GM12878 (cell line): ENCODE results near the gene OR6M1. TPM values are rescaled to one million over a fixed set of nuclear protein-coding genes. Genes with fewer than 3 reads are reported as not detected.

Experiments
- ATAC-seq: fragments of 200-7000 bp; cut with Tn5 transposase; 3 replicates; pipeline ENCODE4 v1.9.1; 2020; ENCODE audit warnings: mild to moderate bottlenecking, moderate library complexity
- BruUV-seq: library from RNA; stranded (reverse); fragments of 400-500 nt; replicated peaks from 2 replicates; lab custom pipeline; 2021; lab: Mats Ljungman, UMichigan
- CTCF ChIA-PET: fragments of 300-600 bp; sonication (Branson Sonifier 250); formaldehyde crosslinking; extraction: SDS; loops from one replicate; lab custom pipeline; 2021; ENCODE audit warnings: inconsistent platforms; lab: Yijun Ruan, JAX
- POLR2A ChIA-PET: fragments of 350-600 bp; formaldehyde crosslinking; extraction: SDS; loops from one replicate; lab custom pipeline; 2021; ENCODE audit warnings: inconsistent platforms; lab: Charles Lee
- RAD21 ChIA-PET: fragments of 300-600 bp; sonication (Branson Sonifier 250); formaldehyde crosslinking; loops from one replicate; lab custom pipeline; 2023; ENCODE audit warnings: antibody characterized with exemption; ENCODE audit not compliant: unreplicated experiment; lab: Charles Lee
- SMC1A ChIA-PET: fragments of 300-600 bp; sonication (Branson Sonifier 250); formaldehyde crosslinking; loops from one replicate; lab custom pipeline; 2023; ENCODE audit not compliant: unreplicated experiment, uncharacterized antibody; lab: Charles Lee
- DNase-seq: peaks from one replicate; pipeline ENCODE4 v3.0.0-alpha.2; 2011; ENCODE audit warnings: low read depth, low spot score
- FAIRE-seq: peaks from 3 replicates; lab custom pipeline; 2011; peaks lifted over from hg19 to GRCh38; lab: Jason Lieb, UNC
- H2AFZ ChIP-seq: 2 replicates; pipeline ENCODE4 v1.6.0; 2011; ENCODE audit warnings: low read depth, low read length, control low read depth; ENCODE audit not compliant: control insufficient read depth
- H3K27ac ChIP-seq: 2 replicates; pipeline ENCODE4 v1.5.1; 2011; ENCODE audit warnings: control low read depth; ENCODE audit not compliant: control insufficient read depth, insufficient read depth
- H3K27me3 ChIP-seq, 2 experiments: replicated peaks in 1 of 2; 2 replicates each; pipeline versions ENCODE4 v1.6.0 to v1.6.1; 2011; ENCODE audit warnings: low read length in 1 of 2; ENCODE audit not compliant: control insufficient read depth in 2 of 2, insufficient read depth in 2 of 2
- H3K36me3 ChIP-seq, 2 experiments: 2 replicates each; pipeline ENCODE4 v1.5.1; 2011; ENCODE audit warnings: low read length in 1 of 2; ENCODE audit not compliant: control insufficient read depth in 2 of 2, insufficient read depth in 2 of 2
- H3K4me1 ChIP-seq: 2 replicates; pipeline ENCODE4 v1.6.1; 2011; ENCODE audit warnings: mild to moderate bottlenecking, low read length, moderate library complexity, mixed read lengths; ENCODE audit not compliant: control insufficient read depth, insufficient read depth
- H3K4me2 ChIP-seq: 2 replicates; pipeline ENCODE4 v1.6.0; 2011; ENCODE audit warnings: control low read depth; ENCODE audit not compliant: control insufficient read depth, insufficient read depth
- H3K4me3 ChIP-seq: fragments of 200-600 bp; sonication (generic); 2 replicates; pipeline ENCODE4 v1.5.1; 2016
- H3K79me2 ChIP-seq: 2 replicates; pipeline ENCODE4 v1.6.0; 2011; ENCODE audit warnings: low read length; ENCODE audit not compliant: control insufficient read depth, insufficient read depth
- H3K9ac ChIP-seq: 2 replicates; pipeline ENCODE4 v1.8.0; 2011; ENCODE audit warnings: low read length, control low read depth, mixed read lengths; ENCODE audit not compliant: control insufficient read depth, insufficient read depth
- H3K9me3 ChIP-seq: replicated peaks from 3 replicates; pipeline ENCODE4 v1.5.1; 2011; ENCODE audit warnings: mild to moderate bottlenecking, low read length; ENCODE audit not compliant: control insufficient read depth, insufficient read depth
- H4K20me1 ChIP-seq: 2 replicates; pipeline ENCODE4 v1.6.0; 2011; ENCODE audit not compliant: control insufficient read depth, insufficient read depth
- ASH2L ChIP-seq: fragments of 300-600, 200-600 bp; sonication (generic); IDR thresholded peaks from 2 replicates; pipeline ENCODE4 v1.6.1; 2017; ENCODE audit warnings: low read depth, mild to moderate bottlenecking, borderline replicate concordance
- CREB1 ChIP-seq: IDR thresholded peaks from 2 replicates; pipeline ENCODE4 v1.6.1; 2012; ENCODE audit warnings: low read depth, mild to moderate bottlenecking, inconsistent platforms
- ESRRA ChIP-seq: IDR thresholded peaks from 2 replicates; pipeline ENCODE4 v1.6.1; 2012; ENCODE audit warnings: mild to moderate bottlenecking, low read length, improper control_type of control experiment
- FOS ChIP-seq: IDR thresholded peaks from 3 replicates; pipeline ENCODE4 v1.6.1; 2011; ENCODE audit warnings: borderline replicate concordance; ENCODE audit not compliant: insufficient read length; ENCODE audit errors: extremely low read depth
- KDM1A ChIP-seq: fragments of 200-600 bp; sonication (generic); IDR thresholded peaks from 2 replicates; pipeline ENCODE4 v1.6.1; 2016; ENCODE audit warnings: borderline replicate concordance
- LARP7 ChIP-seq: fragments of 450-650 bp; IDR thresholded peaks from 2 replicates; pipeline ENCODE4 v1.6.1; 2017; ENCODE audit warnings: mild to moderate bottlenecking
- SIX5 ChIP-seq: IDR thresholded peaks from 2 replicates; pipeline ENCODE4 v1.6.1; 2011; ENCODE audit warnings: mild to moderate bottlenecking, low read depth, low read length, moderate library complexity; ENCODE audit not compliant: severe bottlenecking
- WGBS: methylation state at CpG from one replicate; pipeline ENCODE4 v1.1.6; 2016; ENCODE audit warnings: low lambda C conversion rate; ENCODE audit not compliant: insufficient replicate concordance, insufficient coverage; ENCODE audit errors: missing lambda C conversion rate; 5-methylcytosine and 5-hydroxymethylcytosine counted together
- in situ Hi-C: fragments of 300-500 bp; cut with MboI; formaldehyde crosslinking; loops from 9 replicates; pipeline ENCODE4 v1.14.3; 2018; ENCODE audit warnings: mixed read lengths
- intact Hi-C: fragments of 100-400 bp; cut with micrococcal nuclease; formaldehyde crosslinking; loops from one replicate; pipeline ENCODE4 v1.14.2; 2022; ENCODE audit not compliant: unreplicated experiment
- polyA plus RNA-seq, 11 experiments: library from polyadenylated mRNA; depleted of rRNA in 4 of 11; unstranded in 6 of 11; stranded (reverse) in 5 of 11; fragments of >200 nt; fragmentation: Nextera tagmentation in 4 of 11; fragmentation: Illumina TruSeq in 1 of 11; extraction: Ambion mirVana in 4 of 11; extraction: Trizol in 1 of 11; gene quantifications; 1 replicate in 1 of 11; 2 replicates in 10 of 11; pipeline versions ENCODE4 v1.2.1 to v1.2.3, GENCODE V29; 2011 to 2016; ENCODE audit warnings: inconsistent platforms in 2 of 11, missing spikeins in 2 of 11, low read depth in 1 of 11
- total RNA-seq, 4 experiments: library from RNA; depleted of rRNA in 3 of 4; stranded (reverse); fragments of >200 nt in 3 of 4; fragmentation: Illumina TruSeq in 1 of 4; extraction: Trizol in 1 of 4; gene quantifications; 2 replicates each; pipeline versions ENCODE4 v1.2.1 to v1.2.3, GENCODE V29; 2013 to 2021
- TF ChIP-seq, protein P1 (sequence below): fragments of 450-650 bp; IDR thresholded peaks from 2 replicates; pipeline ENCODE4 v1.6.1; 2014; ENCODE audit warnings: mild to moderate bottlenecking
- TF ChIP-seq, protein P2 (sequence below), 3 experiments: IDR thresholded peaks in 2 of 3; conservative IDR thresholded peaks in 1 of 3; 2 replicates each; pipeline ENCODE4 v1.5.1; 2011; ENCODE audit warnings: low read depth in 3 of 3, low read length in 3 of 3, mild to moderate bottlenecking in 3 of 3, control low read depth in 2 of 3, moderate library complexity in 2 of 3, inconsistent platforms in 1 of 3, mixed read lengths in 1 of 3; ENCODE audit not compliant: control insufficient read depth in 2 of 3, insufficient read depth in 1 of 3; ENCODE audit errors: extremely low read depth in 1 of 3

Gene OR6M1
- total and polyA plus RNA-seq, 10 of the 15 experiments (the other 5 are each of a cell fraction or from before 2014, with no cell fraction given) = not detected

- Histone ChIP-seq H3K4me2 (no peak overlapping the region), H3K36me3 (no peaks in the 10 kb centered on the region), H3K4me3 (no peak overlapping the region), H3K27me3 (no peaks in the 10 kb centered on the region), H4K20me1 (no peaks in the 10 kb centered on the region), H3K27ac (no peak overlapping the region), H3K4me1 (no peaks in the 10 kb centered on the region), H3K9ac (no peak overlapping the region), H3K79me2 (no peaks in the 10 kb centered on the region), H3K9me3 (no peaks in the 10 kb centered on the region; the same call in 2 of the 3 replicates)
- no peak for DNase-seq
- ATAC-seq = no peak; the same call in 2 of the 3 replicates
- CTCF ChIA-PET = no interaction called here
- BruUV-seq = no TSS peak
- RAD21 ChIA-PET = no interaction called here
- POLR2A ChIA-PET = no interaction called here
- in situ Hi-C loops = no loop called here
- SMC1A ChIA-PET = no interaction called here
- FAIRE-seq = no peak
- TF ChIP-seq FOS = no peak
- TF ChIP-seq, protein P1, sequence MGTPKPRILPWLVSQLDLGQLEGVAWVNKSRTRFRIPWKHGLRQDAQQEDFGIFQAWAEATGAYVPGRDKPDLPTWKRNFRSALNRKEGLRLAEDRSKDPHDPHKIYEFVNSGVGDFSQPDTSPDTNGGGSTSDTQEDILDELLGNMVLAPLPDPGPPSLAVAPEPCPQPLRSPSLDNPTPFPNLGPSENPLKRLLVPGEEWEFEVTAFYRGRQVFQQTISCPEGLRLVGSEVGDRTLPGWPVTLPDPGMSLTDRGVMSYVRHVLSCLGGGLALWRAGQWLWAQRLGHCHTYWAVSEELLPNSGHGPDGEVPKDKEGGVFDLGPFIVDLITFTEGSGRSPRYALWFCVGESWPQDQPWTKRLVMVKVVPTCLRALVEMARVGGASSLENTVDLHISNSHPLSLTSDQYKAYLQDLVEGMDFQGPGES = no peak
- no peak for TF ChIP-seq SIX5
- no peak for TF ChIP-seq LARP7
- TF ChIP-seq KDM1A = no peak
- no peak for TF ChIP-seq ASH2L
- TF ChIP-seq ESRRA = no peak
- TF ChIP-seq CREB1 = no peak
- TF ChIP-seq, protein P2, sequence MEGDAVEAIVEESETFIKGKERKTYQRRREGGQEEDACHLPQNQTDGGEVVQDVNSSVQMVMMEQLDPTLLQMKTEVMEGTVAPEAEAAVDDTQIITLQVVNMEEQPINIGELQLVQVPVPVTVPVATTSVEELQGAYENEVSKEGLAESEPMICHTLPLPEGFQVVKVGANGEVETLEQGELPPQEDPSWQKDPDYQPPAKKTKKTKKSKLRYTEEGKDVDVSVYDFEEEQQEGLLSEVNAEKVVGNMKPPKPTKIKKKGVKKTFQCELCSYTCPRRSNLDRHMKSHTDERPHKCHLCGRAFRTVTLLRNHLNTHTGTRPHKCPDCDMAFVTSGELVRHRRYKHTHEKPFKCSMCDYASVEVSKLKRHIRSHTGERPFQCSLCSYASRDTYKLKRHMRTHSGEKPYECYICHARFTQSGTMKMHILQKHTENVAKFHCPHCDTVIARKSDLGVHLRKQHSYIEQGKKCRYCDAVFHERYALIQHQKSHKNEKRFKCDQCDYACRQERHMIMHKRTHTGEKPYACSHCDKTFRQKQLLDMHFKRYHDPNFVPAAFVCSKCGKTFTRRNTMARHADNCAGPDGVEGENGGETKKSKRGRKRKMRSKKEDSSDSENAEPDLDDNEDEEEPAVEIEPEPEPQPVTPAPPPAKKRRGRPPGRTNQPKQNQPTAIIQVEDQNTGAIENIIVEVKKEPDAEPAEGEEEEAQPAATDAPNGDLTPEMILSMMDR (IDR thresholded peaks at IDR 0.05 in 2 of 3, conservative IDR thresholded peaks at IDR 0.05 in 1 of 3; ENCODE audit: control insufficient read depth in 2 of 3, extremely low read depth in 1 of 3, insufficient read depth in 1 of 3, low read depth in 3 of 3, low read length in 3 of 3) = no peak
- TF ChIP-seq, all 136 proteins: peak for 0
- intact Hi-C loops = no loop called here
- no peak overlapping the region for H2AFZ ChIP-seq
- WGBS = 0% methylated on average over 1 of the region's 1 CpG
Measured at GRCh38 chr11:123775289-123775688, 30.9 kb downstream of the OR6M1 start.
